KOPT-K1 (cell line): Measurements from ENCODE around the gene RABL6.
"Not testable (repeated sequence)": the region's sequence is repeated elsewhere in the genome, so short reads cannot be mapped to it uniquely, and the experiment has no call there.

Source experiments
- H3K27ac ChIP-seq: fragments of 200-600 bp; sonication (generic); 2 replicates; pipeline ENCODE4 v1.5.1; 2016; ENCODE audit warnings: antibody characterized with exemption, mild to moderate bottlenecking, low read depth, low read length; ENCODE audit not compliant: poor library complexity, severe bottlenecking
- H3K36me3 ChIP-seq: fragments of 200-600 bp; sonication (generic); 2 replicates; pipeline ENCODE4 v1.5.1; 2017; ENCODE audit warnings: antibody characterized with exemption, mild to moderate bottlenecking, low read length, moderate library complexity; ENCODE audit not compliant: insufficient read depth
- H3K9me3 ChIP-seq: fragments of 200-600 bp; sonication (generic); 2 replicates; pipeline ENCODE4 v1.5.1; 2017; ENCODE audit warnings: antibody characterized with exemption, low read length, mild to moderate bottlenecking; ENCODE audit not compliant: insufficient read depth, poor library complexity, severe bottlenecking

Gene RABL6

GRCh38 chr9:136786983-136787382, 20.8 kb upstream of the RABL6 start:
- H3K36me3 ChIP-seq, H3K9me3 ChIP-seq, H3K27ac ChIP-seq: not testable (repeated sequence)

DNA sequence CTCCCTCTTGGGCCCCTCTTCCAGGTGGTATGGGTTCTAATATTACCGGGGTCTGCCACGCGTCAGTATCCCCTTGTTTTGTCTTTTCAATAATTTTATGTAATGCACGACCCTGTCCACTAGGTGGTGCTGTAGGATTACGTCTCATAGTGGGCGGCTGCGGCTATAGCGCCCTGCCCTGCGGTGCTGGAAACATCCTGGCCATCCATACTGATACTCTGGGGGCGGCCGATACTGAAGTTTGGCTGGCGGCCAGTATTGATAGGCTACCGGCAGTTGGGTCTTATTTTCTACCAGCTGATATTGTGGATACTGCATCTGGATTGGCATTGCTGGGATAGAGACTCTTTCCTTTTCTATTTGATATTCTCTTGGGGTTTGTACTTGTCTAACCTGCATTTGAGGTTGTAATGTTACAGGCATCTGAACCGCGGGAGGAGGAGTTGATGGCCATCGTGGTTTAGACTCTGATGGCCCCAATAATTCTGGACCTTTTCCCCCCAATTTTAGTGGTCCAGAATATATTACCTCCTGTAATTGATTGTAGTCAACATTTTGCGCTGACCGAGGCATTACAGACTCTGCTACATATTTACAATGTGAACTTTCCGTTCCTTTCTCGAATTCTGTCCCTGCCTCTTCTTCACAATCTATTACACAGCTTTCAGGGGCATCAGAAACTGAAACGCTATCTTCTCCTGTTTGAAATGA, 19.9 kb upstream of the RABL6 start:
- Histone ChIP-seq H3K9me3 (no peaks in the 10 kb centered on the region), H3K27ac (peak overlapping the region; percentile 34), H3K36me3 (no peaks in the 10 kb centered on the region)

DNA sequence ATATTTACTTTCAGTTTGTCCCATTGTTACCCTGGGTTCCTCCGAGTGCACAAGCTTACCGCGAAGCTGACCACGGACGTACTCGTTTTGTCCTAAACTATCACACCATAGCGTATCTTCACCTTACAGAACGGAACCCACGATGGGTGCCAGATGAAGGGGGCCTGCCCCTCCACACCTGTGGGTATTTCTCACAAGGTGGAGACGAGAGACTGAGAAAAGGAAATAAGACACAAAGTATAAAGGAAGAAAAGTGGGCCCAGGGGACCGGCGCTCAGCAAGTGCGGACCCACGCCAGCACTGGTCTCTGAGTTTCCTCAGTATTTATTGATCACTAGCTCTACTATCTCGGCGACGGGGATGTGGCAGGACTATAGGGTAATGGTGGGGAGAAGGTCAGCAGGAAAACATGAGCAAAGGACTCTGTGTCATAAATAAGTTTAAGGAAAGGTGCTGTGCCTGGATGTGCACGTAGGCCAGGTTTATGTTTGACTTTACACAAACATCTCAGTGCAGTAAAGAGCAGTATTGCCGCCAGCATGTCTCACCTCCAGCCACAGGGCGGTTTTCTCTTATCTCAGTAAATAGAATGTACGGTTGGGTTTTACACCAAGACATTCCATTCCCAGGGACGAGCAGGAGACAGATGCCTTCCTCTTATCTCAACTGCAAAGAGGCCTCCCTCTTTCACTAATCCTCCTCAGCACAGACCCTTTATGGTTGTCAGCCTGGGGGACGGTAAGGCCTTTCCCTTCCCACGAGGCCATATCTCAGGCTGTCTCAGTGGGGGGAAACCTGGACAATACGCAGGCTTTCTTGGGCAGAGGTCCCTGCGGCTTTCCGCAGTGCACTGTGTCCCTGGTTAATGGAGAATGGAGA, 18.9 kb upstream of the RABL6 start:
- not testable (repeated sequence) for H3K36me3 ChIP-seq, H3K27ac ChIP-seq, H3K9me3 ChIP-seq

DNA sequence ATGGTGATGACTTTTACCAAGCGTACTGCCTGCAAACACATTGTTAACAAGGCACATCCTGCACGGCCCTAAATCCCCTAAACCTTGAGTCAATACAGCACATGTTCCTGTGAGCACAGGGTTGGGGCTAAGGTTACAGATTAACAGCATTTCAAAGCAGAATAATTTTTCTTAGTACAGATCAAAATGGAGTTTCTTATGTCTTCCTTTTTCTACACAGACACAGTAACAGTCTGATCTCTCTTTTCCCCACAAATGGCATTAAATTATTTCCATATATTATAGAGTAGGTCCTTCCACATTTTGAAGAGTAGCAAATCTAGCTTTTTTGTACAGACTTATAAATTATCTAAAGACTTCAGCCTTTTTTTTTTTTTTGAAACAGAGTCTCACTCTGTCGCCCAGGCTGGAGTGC, 18.2 kb upstream of the RABL6 start:
- no peaks in the 10 kb centered on the region for H3K9me3 ChIP-seq
- H3K36me3 ChIP-seq: no peaks in the 10 kb centered on the region
- H3K27ac ChIP-seq: no peak overlapping the region

GRCh38 chr9:136790640-136791515, 16.9 kb upstream of the RABL6 start, which contains the start of gene TMEM141:
Gene TMEM141, plus strand, starts transcription at chr9:136791344. Its CDS starts 27 bp downstream, at chr9:136791371.
- H3K36me3 ChIP-seq: no peaks in the 10 kb centered on the region
- peak within 1 kb of the TSS; percentile 63 for H3K27ac ChIP-seq
- H3K9me3 ChIP-seq: no peaks in the 10 kb centered on the region

DNA sequence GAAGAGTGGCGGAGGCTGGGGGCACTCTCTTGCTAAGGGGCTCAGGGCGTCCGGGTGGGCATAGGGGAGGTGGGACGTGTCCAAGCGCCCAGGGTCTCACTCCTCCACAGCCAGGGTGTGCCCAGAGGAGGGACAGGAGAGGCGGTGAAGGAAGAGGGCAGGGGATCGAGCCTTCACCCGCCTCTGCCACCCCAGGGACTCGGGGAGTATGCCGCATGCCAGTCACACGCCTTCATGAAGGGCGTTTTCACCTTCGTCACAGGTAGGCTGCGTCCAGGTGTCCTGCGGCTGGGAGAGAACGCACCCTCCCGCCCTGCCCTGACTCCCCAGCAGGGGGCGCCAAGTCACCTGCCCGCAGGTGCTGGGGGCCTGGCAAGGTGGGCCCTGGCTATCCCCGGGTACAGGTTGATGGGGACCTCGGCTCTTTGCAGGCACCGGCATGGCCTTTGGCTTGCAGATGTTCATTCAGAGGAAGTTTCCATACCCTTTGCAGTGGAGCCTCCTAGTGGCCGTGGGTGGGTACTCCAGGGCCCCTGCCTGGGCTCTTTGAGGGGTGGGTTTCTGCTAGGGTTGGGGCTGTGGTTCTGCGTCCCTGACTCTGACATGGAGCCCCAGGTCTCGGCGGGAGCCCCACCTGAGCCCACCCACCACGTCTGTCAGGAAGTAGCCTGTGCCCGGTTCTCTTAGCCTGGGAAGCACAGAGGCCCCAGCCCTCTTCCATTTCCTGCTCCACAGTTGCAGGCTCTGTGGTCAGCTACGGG, 16.1 kb upstream of the RABL6 start:
- Histone ChIP-seq H3K9me3 (no peaks in the 10 kb centered on the region), H3K36me3 (no peaks in the 10 kb centered on the region), H3K27ac (peak overlapping the region; percentile 63)

DNA sequence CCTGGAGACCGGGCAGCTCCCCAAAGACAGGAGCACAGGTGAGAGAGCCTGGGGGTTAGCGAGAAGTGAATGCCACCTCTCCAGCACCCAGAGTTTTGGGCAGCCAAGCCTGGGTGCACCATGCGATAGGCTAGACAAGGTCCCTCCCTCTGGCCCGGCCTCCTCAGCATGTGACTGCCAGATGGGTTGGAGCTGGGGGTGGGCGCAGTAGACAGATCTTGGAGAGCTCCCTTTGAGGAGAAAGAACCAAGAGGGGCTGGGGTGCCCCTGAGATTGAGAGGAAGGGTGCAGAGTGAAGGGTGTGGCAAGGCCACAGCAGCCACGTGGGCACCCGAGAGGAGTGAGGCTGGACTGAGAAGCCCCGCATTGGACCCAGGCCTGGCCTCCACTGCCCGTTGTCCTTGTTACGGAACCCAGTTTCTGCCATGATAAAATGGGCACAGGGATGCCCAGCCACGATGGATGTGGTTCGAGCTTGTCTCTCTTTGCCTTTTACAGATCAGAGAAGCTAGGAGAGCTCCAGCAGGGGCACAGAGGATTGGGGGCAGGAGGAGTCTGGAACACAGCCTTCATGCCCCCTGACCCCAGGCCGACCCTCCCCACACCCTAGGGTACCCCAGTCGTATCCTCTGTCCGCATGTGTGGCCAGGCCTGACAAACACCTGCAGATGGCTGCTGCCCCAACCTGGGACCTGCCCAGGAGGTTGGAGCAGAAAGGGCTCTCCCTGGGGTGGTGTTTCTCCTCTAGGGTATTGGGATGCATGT, 15.2 kb upstream of the RABL6 start:
- Histone ChIP-seq H3K27ac (peak overlapping the region; percentile 32), H3K9me3 (no peaks in the 10 kb centered on the region), H3K36me3 (no peaks in the 10 kb centered on the region)

- Histone ChIP-seq H3K9me3 (no peaks in the 10 kb centered on the region), H3K27ac (no peak overlapping the region), H3K36me3 (no peaks in the 10 kb centered on the region)
These were observed 14.4 kb upstream of the RABL6 start for GRCh38 chr9:136793086-136793946.

- no peaks in the 10 kb centered on the region for H3K9me3 ChIP-seq
- no peak overlapping the region for H3K27ac ChIP-seq
These were observed 13.3 kb upstream of the RABL6 start for GRCh38 chr9:136794281-136794999.

DNA sequence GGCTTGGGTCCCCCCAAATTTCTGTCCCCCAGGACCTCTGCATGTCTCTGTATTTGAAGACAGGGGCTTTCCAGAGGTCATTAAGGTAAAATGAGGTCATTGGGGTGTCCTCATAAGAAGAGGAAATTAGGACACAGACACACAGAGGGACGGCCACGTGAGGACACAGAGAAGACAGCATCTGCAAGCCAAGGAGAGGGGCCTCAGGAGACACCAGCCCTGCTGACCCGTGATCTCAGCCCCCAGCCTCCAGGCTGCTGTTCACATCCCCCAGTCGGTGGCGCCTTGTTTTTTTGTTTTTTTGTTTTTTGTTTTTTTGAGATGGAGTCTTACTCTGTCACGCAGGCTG, 12.8 kb upstream of the RABL6 start:
- Histone ChIP-seq H3K27ac (no peak overlapping the region), H3K36me3 (no peaks in the 10 kb centered on the region), H3K9me3 (no peaks in the 10 kb centered on the region)

More at GRCh38 chr9:136794281-136794999, 13.3 kb upstream of the RABL6 start:
- H3K36me3 ChIP-seq: no peaks in the 10 kb centered on the region

DNA sequence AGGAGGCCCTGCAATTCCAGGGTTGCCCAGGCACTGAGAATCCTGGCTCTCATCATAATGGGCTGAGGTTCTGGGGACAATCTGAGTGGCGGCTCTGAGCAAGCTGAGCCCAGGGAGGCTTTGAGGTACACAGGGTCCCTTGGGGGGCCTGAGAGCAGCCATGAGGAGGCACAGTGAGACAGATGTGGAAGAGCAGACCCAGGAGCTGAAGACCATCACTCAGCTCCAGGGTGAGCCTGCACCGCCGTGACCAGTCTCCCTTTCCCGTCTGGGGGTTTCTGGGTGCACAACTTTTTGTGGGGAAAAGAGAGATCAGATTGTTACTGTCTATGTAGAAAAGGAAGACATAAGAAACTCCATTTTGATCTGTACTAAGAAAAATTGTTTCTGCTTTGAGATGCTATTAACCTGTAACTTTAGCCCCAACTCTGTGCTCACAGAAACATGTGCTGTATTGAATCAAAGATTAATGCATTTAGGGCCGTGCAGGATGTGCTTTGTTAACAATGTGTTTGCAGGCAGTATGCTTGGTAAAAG, 11.4 kb upstream of the RABL6 start, which contains the start of gene CCDC183:
TSS of gene CCDC183 (plus strand) at position 101 of the 537 bp plus-strand sequence. CDS start at position 161, 60 bp downstream.
- H3K27ac ChIP-seq: no peak within 1 kb of the TSS
- no peaks in the 10 kb centered on the region for H3K36me3 ChIP-seq
- no peaks in the 10 kb centered on the region for H3K9me3 ChIP-seq

GRCh38 chr9:136796775-136797347, 10.9 kb upstream of the RABL6 start:
- not testable (repeated sequence) for H3K27ac ChIP-seq, H3K9me3 ChIP-seq, H3K36me3 ChIP-seq
